ENCODE results near the gene FUCA2. TPM values are rescaled to one million over a fixed set of nuclear protein-coding genes. Genes with fewer than 3 reads are reported as not detected.

The FUCA2 gene
- total and polyA plus RNA-seq, 2 donors from 2014 or later: 68.6 to 73.4 TPM

DNA sequence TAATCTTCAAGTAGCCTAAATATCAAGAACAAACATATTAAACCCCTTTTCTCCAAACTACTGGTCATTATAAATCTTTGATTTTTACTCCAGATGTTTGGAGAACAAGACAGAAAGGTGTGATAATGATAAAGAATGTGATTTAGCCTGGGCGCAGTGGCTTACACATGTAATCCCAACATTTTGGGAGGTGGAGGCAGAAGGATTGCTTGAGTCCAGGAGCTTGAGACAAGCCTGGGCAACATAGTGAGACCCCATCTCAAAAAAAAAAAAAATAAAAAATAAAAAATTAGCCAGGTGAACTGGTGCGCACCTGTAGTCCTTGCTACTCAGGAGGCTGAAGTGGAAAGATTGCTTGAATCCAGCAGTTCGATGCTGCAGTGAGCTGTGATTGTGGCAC lies 35.1 kb upstream of the FUCA2 start:
- no peak for TF ChIP-seq CTCF (IDR thresholded peaks at IDR 0.05; ENCODE audit: borderline replicate concordance, extremely low read depth, insufficient read depth)
- Histone ChIP-seq H3K4me3 (ENCODE audit: low read length in 3 of 3) (no peak overlapping the region), H3K4me1 (ENCODE audit: control insufficient read depth in 2 of 3, insufficient read depth in 2 of 3, low read depth in 1 of 3, low read length in 3 of 3) (no peaks in the 10 kb centered on the region), H3K9ac (ENCODE audit: low read length in 3 of 3) (no peak overlapping the region), H3K9me3 (ENCODE audit: control insufficient read depth in 2 of 3, insufficient read depth in 1 of 3, low read length in 3 of 3) (no peaks in the 10 kb centered on the region), H3K27me3 (ENCODE audit: control insufficient read depth, insufficient read depth, low read length) (no peaks in the 10 kb centered on the region), H3K36me3 (ENCODE audit: control insufficient read depth in 2 of 3, insufficient read depth in 3 of 3, low read length in 3 of 3) (no peaks in the 10 kb centered on the region), H3K27ac (ENCODE audit: low read depth in 2 of 2, low read length in 2 of 2) (no peak overlapping the region)
- intact Hi-C loops (cut with DNase I): no loop called here
- no peak for FAIRE-seq
- DNase-seq: no peak

DNA sequence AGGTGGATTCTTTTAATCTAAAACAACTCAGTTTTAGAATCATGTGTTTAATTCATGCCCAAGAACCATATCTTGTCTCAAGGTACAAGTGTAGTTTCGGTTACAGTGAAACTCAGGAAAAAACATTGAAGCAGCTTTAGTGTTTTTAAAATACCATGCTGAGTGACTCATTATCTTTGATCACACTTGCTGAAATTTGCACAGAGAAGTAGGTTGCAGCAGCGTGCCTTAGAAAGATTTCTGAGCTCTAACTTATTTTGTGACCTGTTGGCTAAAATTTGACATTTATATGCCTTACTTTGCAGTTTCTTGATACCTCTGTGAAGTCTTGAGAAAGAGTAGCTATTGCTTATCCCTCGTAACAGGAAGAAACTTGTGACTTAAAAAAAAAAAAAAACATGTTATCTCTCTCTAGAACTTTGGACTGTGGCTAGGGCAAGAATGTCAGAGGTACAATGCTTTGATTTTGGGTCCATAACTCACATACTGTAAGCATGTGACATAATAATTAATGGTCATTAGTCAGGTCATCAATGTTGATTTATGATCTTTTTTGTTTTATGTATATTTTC lies 34.5 kb upstream of the FUCA2 start:
- H3K36me3 ChIP-seq (ENCODE audit: control insufficient read depth in 2 of 3, insufficient read depth in 3 of 3, low read length in 3 of 3): no peaks in the 10 kb centered on the region
- DNase-seq: no peak
- intact Hi-C loops (cut with DNase I): no loop called here
- H3K9me3 ChIP-seq (ENCODE audit: control insufficient read depth in 2 of 3, insufficient read depth in 1 of 3, low read length in 3 of 3): no peaks in the 10 kb centered on the region
- TF ChIP-seq CTCF (IDR thresholded peaks at IDR 0.05; ENCODE audit: borderline replicate concordance, extremely low read depth, insufficient read depth): no peak
- H3K27me3 ChIP-seq (ENCODE audit: control insufficient read depth, insufficient read depth, low read length): no peaks in the 10 kb centered on the region
- no peak for FAIRE-seq
- no peak overlapping the region for H3K9ac ChIP-seq (ENCODE audit: low read length in 3 of 3)
- peak overlapping the region in 1 of 2 donors; percentile 1 for H3K27ac ChIP-seq (ENCODE audit: low read depth in 2 of 2, low read length in 2 of 2)
- no peaks in the 10 kb centered on the region for H3K4me1 ChIP-seq (ENCODE audit: control insufficient read depth in 2 of 3, insufficient read depth in 2 of 3, low read depth in 1 of 3, low read length in 3 of 3)
- H3K4me3 ChIP-seq (ENCODE audit: low read length in 3 of 3): no peak overlapping the region

GRCh38 chr6:143545165-143545564 lies 33.6 kb upstream of the FUCA2 start:
- Histone ChIP-seq H3K4me1 (ENCODE audit: control insufficient read depth in 2 of 3, insufficient read depth in 2 of 3, low read depth in 1 of 3, low read length in 3 of 3) (no peaks in the 10 kb centered on the region), H3K9ac (ENCODE audit: low read length in 3 of 3) (no peak overlapping the region), H3K36me3 (ENCODE audit: control insufficient read depth in 2 of 3, insufficient read depth in 3 of 3, low read length in 3 of 3) (no peaks in the 10 kb centered on the region), H3K9me3 (ENCODE audit: control insufficient read depth in 2 of 3, insufficient read depth in 1 of 3, low read length in 3 of 3) (no peaks in the 10 kb centered on the region), H3K4me3 (ENCODE audit: low read length in 3 of 3) (no peak overlapping the region), H3K27me3 (ENCODE audit: control insufficient read depth, insufficient read depth, low read length) (no peaks in the 10 kb centered on the region), H3K27ac (ENCODE audit: low read depth in 2 of 2, low read length in 2 of 2) (no peak overlapping the region)
- FAIRE-seq: no peak
- no peak for DNase-seq
- intact Hi-C loops (cut with DNase I): no loop called here
- TF ChIP-seq CTCF (IDR thresholded peaks at IDR 0.05; ENCODE audit: borderline replicate concordance, extremely low read depth, insufficient read depth): no peak
